OCI-LY7 (cell line): ENCODE measurements around the gene RAB5IF.
"Not testable (repeated sequence)": the region's sequence is repeated elsewhere in the genome, so short reads cannot be mapped to it uniquely, and the experiment has no call there.

Experiments
- CTCF ChIP-seq: fragments of 200-600 bp; sonication (generic); conservative IDR thresholded peaks from 2 replicates; pipeline ENCODE4 v1.5.1; 2014; ENCODE audit warnings: mild to moderate bottlenecking, antibody characterized with exemption, low read length, moderate library complexity, mixed read lengths
- EZH2phosphoT487 ChIP-seq: fragments of 200-600 bp; sonication (generic); IDR thresholded peaks from 2 replicates; pipeline ENCODE4 v1.6.1; 2018; ENCODE audit warnings: low read depth, borderline replicate concordance, mild to moderate bottlenecking, mixed run types, antibody characterized with exemption, low read length, moderate library complexity, mixed read lengths

GRCh38 chr20:36638876-36639400 lies 33.4 kb downstream of the RAB5IF start:
- TF ChIP-seq CTCF, EZH2phosphoT487: not testable (repeated sequence)
